B cell (primary cell): ENCODE measurements around the gene TGFBR2. TPM values are rescaled to one million over a fixed set of nuclear protein-coding genes. Genes with fewer than 3 reads are reported as not detected.
A peak's percentile ranks its signal among the peaks of the same experiment; 100 is the strongest.

Source experiments
- ATAC-seq: fragments of 200-7000 bp; cut with Tn5 transposase; one replicate; pipeline ENCODE4 v1.10.0; 2021; ENCODE audit warnings: low read depth, mild to moderate bottlenecking, moderate number of reproducible peaks, moderate library complexity
- CTCF ChIA-PET: fragments of 350-600 bp; sonication (Branson Sonifier 250); formaldehyde crosslinking; loops from one replicate; lab custom pipeline; 2021; ENCODE audit warnings: antibody characterized with exemption, inconsistent platforms; lab: Charles Lee
- POLR2A ChIA-PET: fragments of 350-600 bp; sonication (Branson Sonifier 250); formaldehyde crosslinking; loops from one replicate; lab custom pipeline; 2021; ENCODE audit warnings: antibody characterized with exemption; lab: Charles Lee
- DNase-seq: peaks from one replicate; pipeline ENCODE4 v3.0.0; 2013
- H2AFZ ChIP-seq: 2 replicates; pipeline ENCODE4 v1.6.1; 2012; ENCODE audit warnings: mild to moderate bottlenecking, low read depth, low read length; ENCODE audit not compliant: insufficient read depth, poor library complexity, severe bottlenecking
- H3K27ac ChIP-seq, 2 donors: 1 replicate in 1 of 2; 2 replicates in 1 of 2; pipeline ENCODE4 v1.5.1; 2012 to 2013; ENCODE audit warnings: low read length in 2 of 2, mild to moderate bottlenecking in 2 of 2, moderate library complexity in 1 of 2
- H3K27me3 ChIP-seq, 4 experiments: fragments of 200-600 bp in 1 of 4; sonication (generic) in 1 of 4; replicated peaks in 1 of 4; 1 replicate in 2 of 4; 2 replicates in 2 of 4; pipeline versions ENCODE4 v1.6.1 to v1.7.0; 2013 to 2016; ENCODE audit warnings: low read length in 3 of 4, mild to moderate bottlenecking in 2 of 4, mixed read lengths in 1 of 4, moderate library complexity in 1 of 4; ENCODE audit not compliant: insufficient read depth in 4 of 4, control insufficient read depth in 3 of 4; ENCODE audit errors: control extremely low read depth in 1 of 4
- H3K36me3 ChIP-seq, 2 experiments: replicated peaks in 1 of 2; 1 replicate in 1 of 2; 2 replicates in 1 of 2; pipeline versions ENCODE4 v1.6.1 to v1.7.1; 2013; ENCODE audit warnings: low read length in 1 of 2; ENCODE audit not compliant: insufficient read depth in 2 of 2, control insufficient read depth in 1 of 2; ENCODE audit errors: control extremely low read depth in 1 of 2, extremely low read depth in 1 of 2
- H3K4me1 ChIP-seq, 2 donors: fragments of 200-600 bp in 1 of 2; sonication (generic) in 1 of 2; 1 replicate in 1 of 2; 2 replicates in 1 of 2; pipeline versions ENCODE4 v1.5.1 to v1.6.1; 2013 to 2017; ENCODE audit warnings: low read length in 2 of 2; ENCODE audit not compliant: control insufficient read depth in 2 of 2, insufficient read depth in 2 of 2
- H3K4me2 ChIP-seq: replicated peaks from 2 replicates; pipeline ENCODE3; 2012; ENCODE audit warnings: mild to moderate bottlenecking, low read depth, low read length; ENCODE audit not compliant: poor library complexity, severe bottlenecking
- H3K4me3 ChIP-seq, 5 experiments: fragments of 200-600 bp in 1 of 5; sonication (generic) in 1 of 5; 1 replicate in 3 of 5; 2 replicates in 2 of 5; pipeline versions ENCODE4 v1.5.1 to v1.7.0; 2011 to 2016; ENCODE audit warnings: low read length in 4 of 5, mild to moderate bottlenecking in 4 of 5, low read depth in 2 of 5, control low read depth in 1 of 5, moderate library complexity in 1 of 5; ENCODE audit not compliant: insufficient read depth in 1 of 5; ENCODE audit errors: control extremely low read depth in 1 of 5, extremely low read depth in 1 of 5
- H3K79me2 ChIP-seq: fragments of 200-600 bp; sonication (generic); one replicate; pipeline ENCODE4 v1.6.0; 2016; ENCODE audit warnings: low read length; ENCODE audit not compliant: control insufficient read depth, insufficient read depth
- H3K9ac ChIP-seq: fragments of 200-600 bp; sonication (generic); 2 replicates; pipeline ENCODE4 v1.6.1; 2017; ENCODE audit warnings: mild to moderate bottlenecking, low read length, moderate library complexity
- H3K9me3 ChIP-seq, 3 donors: one replicate each; pipeline versions ENCODE4 v1.6.1 to v1.7.1; 2013; ENCODE audit warnings: low read length in 2 of 3; ENCODE audit not compliant: control insufficient read depth in 2 of 3, insufficient read depth in 1 of 3; ENCODE audit errors: control extremely low read depth in 1 of 3
- H4K20me1 ChIP-seq: 2 replicates; pipeline ENCODE4 v1.6.0; 2012; ENCODE audit warnings: mild to moderate bottlenecking, low read length; ENCODE audit not compliant: insufficient read depth, control insufficient read depth, poor library complexity, severe bottlenecking
- H3K27ac Mint-ChIP-seq: one replicate; pipeline ENCODE4 v1.8.0; 2021; ENCODE audit warnings: mixed read lengths
- H3K27me3 Mint-ChIP-seq: one replicate; pipeline ENCODE4 v1.8.0; 2021; ENCODE audit warnings: mixed read lengths
- H3K4me1 Mint-ChIP-seq: one replicate; pipeline ENCODE4 v1.8.0; 2021; ENCODE audit warnings: mixed read lengths
- H3K4me3 Mint-ChIP-seq: one replicate; pipeline ENCODE4 v1.8.0; 2021; ENCODE audit warnings: mixed read lengths
- H3K9me3 Mint-ChIP-seq: one replicate; pipeline ENCODE4 v1.8.0; 2022; ENCODE audit warnings: mixed read lengths; ENCODE audit not compliant: insufficient read depth
- CTCF ChIP-seq: fragments of 200-600 bp; IDR thresholded peaks from one replicate; pipeline ENCODE4 v1.8.0; 2022; ENCODE audit warnings: antibody characterized with exemption, mild to moderate bottlenecking
- EZH2 ChIP-seq: IDR thresholded peaks from 2 replicates; pipeline ENCODE4 v1.6.1; 2012; ENCODE audit warnings: borderline replicate concordance, low read depth, mild to moderate bottlenecking, moderate library complexity, low read length; ENCODE audit not compliant: insufficient read depth, poor library complexity, severe bottlenecking
- WGBS: methylation state at CpG from one replicate; pipeline ENCODE4 v1.1.5; 2013; ENCODE audit warnings: missing lambda C conversion rate; ENCODE audit not compliant: insufficient coverage; 5-methylcytosine and 5-hydroxymethylcytosine counted together
- intact Hi-C: fragments of 100-400 bp; cut with micrococcal nuclease; formaldehyde crosslinking; loops from one replicate; pipeline ENCODE4 v1.10.0; 2022
- polyA plus RNA-seq: library from polyadenylated mRNA; depleted of rRNA; stranded (reverse); fragments of >200 nt; gene quantifications from 2 replicates; pipeline ENCODE4 v1.2.3, GENCODE V29; 2012
- total RNA-seq, 2 donors: library from RNA; stranded (reverse); fragments of 120-200 nt in 1 of 2; gene quantifications; 1 replicate in 1 of 2; 2 replicates in 1 of 2; pipeline versions ENCODE4 v1.2.3 to v1.2.4, GENCODE V29; 2013 to 2022

Gene TGFBR2
- total and polyA plus RNA-seq, 2 donors (not counting 1 experiment from before 2014, with no cell fraction given) = 68.7 to 189 TPM

GRCh38 chr3:30676424-30677346, 70.3 kb downstream of the TGFBR2 start:
- TF ChIP-seq EZH2 = no peak
- no peak for TF ChIP-seq CTCF
- no peak overlapping the region for H3K4me3 ChIP-seq
- ChIA-PET POLR2A (no interaction called here), CTCF (interaction anchor here (1.0 to 4.7 kb wide), 2 partner anchors 17 to 18 kb away, joined by 4 to 32 read pairs; no protein-coding TSS in a partner anchor)
- no peaks in the 10 kb centered on the region for H3K9me3 ChIP-seq
- whole genome bisulfite sequencing = no CpG with 5 or more reads among the region's 4 CpGs
- Mint-ChIP-seq H3K4me3 (no peak overlapping the region), H3K27me3 (no peaks in the 10 kb centered on the region), H3K27ac (peak overlapping the region; percentile 1), H3K9me3 (no peaks in the 10 kb centered on the region), H3K4me1 (peaks cover 75% of the 10 kb centered on the region)
- ATAC-seq (no peak), DNase-seq (no peak)
- peaks cover 13 to 90% of the 10 kb centered on the region in 2 experiments for H3K36me3 ChIP-seq
- peaks cover 28 to 39% of the 10 kb centered on the region in 2 donors for H3K4me1 ChIP-seq
- peak overlapping the region in 1 of 2 donors; percentile 41 for H3K27ac ChIP-seq
- no peak overlapping the region for H2AFZ ChIP-seq
- no peaks in the 10 kb centered on the region for H3K27me3 ChIP-seq
- peaks cover 89% of the 10 kb centered on the region for H3K79me2 ChIP-seq
- H3K9ac ChIP-seq = no peak overlapping the region
- intact Hi-C loops = no loop called here
- no peak overlapping the region for H3K4me2 ChIP-seq
- peaks cover 7% of the 10 kb centered on the region for H4K20me1 ChIP-seq

GRCh38 chr3:30677347-30677685, 70.9 kb downstream of the TGFBR2 start:
- intact Hi-C loops = no loop called here
- ChIA-PET CTCF (interaction anchor here (0.6 to 4.7 kb wide), 3 partner anchors 17 to 220 kb away, joined by 3 to 32 read pairs (median 4); no protein-coding TSS in a partner anchor), POLR2A (no interaction called here)
- Histone ChIP-seq H3K9me3 (no peaks in the 10 kb centered on the region), H3K4me3 (no peak overlapping the region), H3K4me2 (no peak overlapping the region), H3K9ac (no peak overlapping the region), H2AFZ (no peak overlapping the region), H3K79me2 (peaks cover 89% of the 10 kb centered on the region), H4K20me1 (peaks cover 10% of the 10 kb centered on the region), H3K4me1 (peaks cover 33 to 40% of the 10 kb centered on the region in 2 donors), H3K27ac (peak overlapping the region in 1 of 2 donors; percentile 41), H3K27me3 (no peaks in the 10 kb centered on the region), H3K36me3 (peaks cover 11 to 89% of the 10 kb centered on the region in 2 experiments)
- H3K27ac Mint-ChIP-seq = peak overlapping the region; percentile 60
- H3K9me3 Mint-ChIP-seq = no peaks in the 10 kb centered on the region
- TF ChIP-seq CTCF (no peak), EZH2 (no peak)
- DNase-seq (no peak), ATAC-seq (no peak)
- 94% methylated on average over 5 of the region's 8 CpGs for WGBS
- H3K27me3 Mint-ChIP-seq = no peaks in the 10 kb centered on the region
- H3K4me1 Mint-ChIP-seq = peaks cover 77% of the 10 kb centered on the region
- no peak overlapping the region for H3K4me3 Mint-ChIP-seq
